Measurements from ENCODE around the gene ZC3H10. TPM values are rescaled to one million over a fixed set of nuclear protein-coding genes. Genes with fewer than 3 reads are reported as not detected.

The ZC3H10 gene
- total and polyA plus RNA-seq, 2 of the 8 experiments (the other 6 are each of a cell fraction or from before 2014, with no cell fraction given) = 4.0 to 11.2 TPM

GRCh38 chr12:56087220-56087619, 30.8 kb upstream of the ZC3H10 start:
- Histone ChIP-seq H3K36me3 (ENCODE audit: control insufficient read depth in 2 of 4, insufficient read depth in 4 of 4, low read length in 3 of 4) (peaks cover 20 to 55% (median 40%) of the 10 kb centered on the region in 4 experiments), H4K5ac (ENCODE audit: insufficient read length, low read depth, low read length) (no peak overlapping the region), H2BK15ac (ENCODE audit: low read length) (no peak overlapping the region), H3K79me1 (ENCODE audit: low read depth, low read length) (peaks cover 2% of the 10 kb centered on the region; the same call in 1 of the 2 replicates), H2BK20ac (ENCODE audit: low read length) (no peak overlapping the region), H3K79me2 (ENCODE audit: control insufficient read depth in 1 of 2, insufficient read depth in 2 of 2, low read length in 2 of 2) (peaks cover 0 to 12% of the 10 kb centered on the region in 2 experiments; a peak in 2 of 4 replicates), H3K27me3 (replicated peaks in 1 of 4; ENCODE audit: control insufficient read depth in 3 of 4, extremely low read depth in 1 of 4, insufficient read depth in 3 of 4, low read length in 3 of 4) (no peaks in the 10 kb centered on the region), H4K20me1 (replicated peaks in 1 of 2; ENCODE audit: control insufficient read depth in 1 of 2, insufficient read depth in 2 of 2, low read length in 2 of 2) (peaks cover 2 to 4% of the 10 kb centered on the region in 2 experiments), H2AK5ac (ENCODE audit: low read depth, low read length) (no peak overlapping the region), H3K4me1 (replicated peaks in 1 of 4; ENCODE audit: control insufficient read depth in 3 of 4, insufficient read depth in 4 of 4, low read length in 3 of 4) (no peaks in the 10 kb centered on the region; a peak in 2 of 7 replicates), H2BK5ac (ENCODE audit: low read depth, low read length) (no peak overlapping the region), H3K23ac (ENCODE audit: insufficient read length) (no peak overlapping the region), H3K9me3 (ENCODE audit: insufficient read depth in 2 of 2, low read depth in 1 of 2, low read length in 1 of 2) (no peaks in the 10 kb centered on the region), H3K9ac (replicated peaks in 1 of 4; ENCODE audit: extremely low read depth in 1 of 4, low read depth in 3 of 4, low read length in 3 of 4) (no peak overlapping the region), H2AFZ (ENCODE audit: low read length) (no peak overlapping the region), H3K4me2 (ENCODE audit: insufficient read depth in 1 of 2, low read depth in 2 of 2, low read length in 2 of 2) (no peak overlapping the region), H3K27ac (ENCODE audit: low read depth, low read length) (no peak overlapping the region), H3K18ac (ENCODE audit: extremely low read depth, low read length) (no peak overlapping the region), H2BK12ac (ENCODE audit: low read depth, low read length) (no peak overlapping the region), H3K14ac (ENCODE audit: insufficient read length) (no peak overlapping the region), H3K4ac (replicated peaks; ENCODE audit: insufficient read length, low read depth, low read length) (no peak overlapping the region), H3K4me3 (ENCODE audit: extremely low read depth in 1 of 4, insufficient read depth in 2 of 4, low read depth in 3 of 4, low read length in 4 of 4) (no peak overlapping the region), H3K56ac (replicated peaks; ENCODE audit: insufficient read length, low read depth, low read length) (no peak overlapping the region), H4K8ac (ENCODE audit: extremely low read depth, insufficient read depth, low read length) (no peak overlapping the region), H3K23me2 (ENCODE audit: low read depth, low read length) (no peaks in the 10 kb centered on the region), H2BK120ac (replicated peaks; ENCODE audit: low read depth, low read length) (no peak overlapping the region), H4K91ac (replicated peaks; ENCODE audit: insufficient read length, low read length) (no peak overlapping the region)
- FAIRE-seq (no peak), DNase-seq (ENCODE audit: low read depth in 1 of 2, low spot score in 2 of 2) (no peak)
- 93% methylated on average over 6 of the region's 6 CpGs; no CpG with 5 or more reads in 1 of the 2 experiments for WGBS, 2 experiments (ENCODE audit: extremely low coverage in 1 of 2, insufficient coverage in 1 of 2, insufficient read length in 1 of 2, insufficient replicate concordance in 2 of 2, low coverage in 1 of 2, low lambda C conversion rate in 2 of 2, missing lambda C conversion rate in 1 of 2)
- CTCF ChIA-PET (ENCODE audit: partially characterized antibody) = no interaction called here
- POLR2A ChIA-PET (ENCODE audit: partially characterized antibody) = interaction anchor here (3.3 to 8.9 kb wide), 3 partner anchors 16 to 42 kb away, joined by 20 to 112 read pairs (median 29); partner anchors contain the start of genes PA2G4, RPL41 and ZC3H10
- TF ChIP-seq CREB1 (IDR thresholded peaks at IDR 0.05) = no peak

Measured in H1 (cell line).